Activated naive CD8-positive, alpha-beta T cell treated with anti-CD3 and anti-CD28 coated beads, Interleukin-2, amount 50 U/mL, for 24 hours (primary cell): Measurements from ENCODE around the gene GATD1.

Experiments used
- ATAC-seq: fragments of 150-1000 bp; cut with Tn5 transposase; one replicate; pipeline ENCODE4 v1.10.0; 2021
- DNase-seq: peaks from one replicate; pipeline ENCODE4 v3.0.0; 2021
- H3K27ac Mint-ChIP-seq: one replicate; pipeline ENCODE4 v1.8.0; 2021; ENCODE audit warnings: mild to moderate bottlenecking, mixed read lengths
- H3K27me3 Mint-ChIP-seq: one replicate; pipeline ENCODE4 v1.8.0; 2021; ENCODE audit warnings: mixed read lengths
- H3K36me3 Mint-ChIP-seq: one replicate; pipeline ENCODE4 v1.8.0; 2021; ENCODE audit warnings: low read depth, mixed read lengths
- H3K4me1 Mint-ChIP-seq: one replicate; pipeline ENCODE4 v1.8.0; 2021; ENCODE audit warnings: mixed read lengths
- H3K4me3 Mint-ChIP-seq: one replicate; pipeline ENCODE4 v1.8.0; 2021; ENCODE audit warnings: mild to moderate bottlenecking, moderate library complexity, mixed read lengths
- H3K9me3 Mint-ChIP-seq: one replicate; pipeline ENCODE4 v1.8.0; 2021; ENCODE audit warnings: mixed read lengths

Gene GATD1

GRCh38 chr11:769887-770641, 7.2 kb downstream of the GATD1 start:
- ATAC-seq (no peak), DNase-seq (no peak)
- H3K4me3 Mint-ChIP-seq, result no peak overlapping the region
- H3K27me3 Mint-ChIP-seq, result no peaks in the 10 kb centered on the region
- no peak overlapping the region for H3K27ac Mint-ChIP-seq
- peaks cover 10% of the 10 kb centered on the region for H3K36me3 Mint-ChIP-seq
- no peaks in the 10 kb centered on the region for H3K9me3 Mint-ChIP-seq
- H3K4me1 Mint-ChIP-seq, result no peaks in the 10 kb centered on the region

DNA sequence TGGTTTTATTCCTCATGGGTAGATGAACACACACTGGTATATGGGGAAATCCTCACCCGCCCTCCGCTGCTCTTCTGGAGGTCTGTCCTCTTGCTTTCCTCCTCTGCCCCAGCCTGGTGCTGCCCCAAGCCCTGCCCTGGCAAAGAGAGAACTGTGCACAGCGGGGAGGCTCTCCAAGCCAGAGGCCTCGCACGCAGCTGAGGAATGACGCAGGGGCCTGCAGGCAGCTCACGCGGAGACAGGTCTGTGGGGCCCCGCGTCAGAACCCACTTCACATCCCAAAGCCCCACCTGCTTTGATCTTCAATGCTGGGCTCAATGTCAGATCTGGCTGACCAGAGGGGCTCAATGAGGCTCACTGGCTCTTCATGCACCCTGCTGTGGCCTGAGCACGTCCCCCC, 10.0 kb downstream of the GATD1 start:
- no peak for DNase-seq
- Mint-ChIP-seq H3K36me3 (peaks cover 19% of the 10 kb centered on the region), H3K9me3 (no peaks in the 10 kb centered on the region), H3K27me3 (no peaks in the 10 kb centered on the region), H3K4me3 (no peak overlapping the region), H3K27ac (no peak overlapping the region), H3K4me1 (no peaks in the 10 kb centered on the region)
- no peak for ATAC-seq

- ATAC-seq (no peak), DNase-seq (no peak)
- H3K36me3 Mint-ChIP-seq, result peaks cover 20% of the 10 kb centered on the region
- no peak overlapping the region for H3K27ac Mint-ChIP-seq
- H3K4me1 Mint-ChIP-seq, result no peaks in the 10 kb centered on the region
- no peaks in the 10 kb centered on the region for H3K9me3 Mint-ChIP-seq
- H3K27me3 Mint-ChIP-seq, result no peaks in the 10 kb centered on the region
- H3K4me3 Mint-ChIP-seq, result no peak overlapping the region
Observed at GRCh38 chr11:766936-767210, 10.4 kb downstream of the GATD1 start.

GRCh38 chr11:766106-766935, 11.0 kb downstream of the GATD1 start:
- H3K36me3 Mint-ChIP-seq, result peaks cover 25% of the 10 kb centered on the region
- no peak overlapping the region for H3K4me3 Mint-ChIP-seq
- DNase-seq (no peak), ATAC-seq (no peak)
- H3K27ac Mint-ChIP-seq, result peak overlapping the region; percentile 9
- no peaks in the 10 kb centered on the region for H3K9me3 Mint-ChIP-seq
- H3K27me3 Mint-ChIP-seq, result no peaks in the 10 kb centered on the region
- H3K4me1 Mint-ChIP-seq, result no peaks in the 10 kb centered on the region

- ATAC-seq (no peak), DNase-seq (no peak)
- Mint-ChIP-seq H3K4me1 (no peaks in the 10 kb centered on the region), H3K27me3 (no peaks in the 10 kb centered on the region), H3K27ac (no peak overlapping the region), H3K4me3 (no peak overlapping the region), H3K9me3 (no peaks in the 10 kb centered on the region), H3K36me3 (peaks cover 26% of the 10 kb centered on the region)
Observed at GRCh38 chr11:765802-766091, 11.5 kb downstream of the GATD1 start.

GRCh38 chr11:765025-765801, 12.1 kb downstream of the GATD1 start:
- Mint-ChIP-seq H3K27me3 (no peaks in the 10 kb centered on the region), H3K4me3 (no peak overlapping the region), H3K27ac (no peak overlapping the region), H3K4me1 (peaks cover 1% of the 10 kb centered on the region), H3K36me3 (peaks cover 28% of the 10 kb centered on the region), H3K9me3 (no peaks in the 10 kb centered on the region)
- ATAC-seq (peak; percentile 38), DNase-seq (peak; percentile 66)

- Mint-ChIP-seq H3K27ac (no peak overlapping the region), H3K9me3 (no peaks in the 10 kb centered on the region), H3K4me3 (no peak overlapping the region), H3K27me3 (no peaks in the 10 kb centered on the region), H3K36me3 (peaks cover 30% of the 10 kb centered on the region), H3K4me1 (peaks cover 4% of the 10 kb centered on the region)
- DNase-seq, result no peak
- ATAC-seq, result no peak
Observed at GRCh38 chr11:764322-765024, 12.8 kb downstream of the GATD1 start.

DNA sequence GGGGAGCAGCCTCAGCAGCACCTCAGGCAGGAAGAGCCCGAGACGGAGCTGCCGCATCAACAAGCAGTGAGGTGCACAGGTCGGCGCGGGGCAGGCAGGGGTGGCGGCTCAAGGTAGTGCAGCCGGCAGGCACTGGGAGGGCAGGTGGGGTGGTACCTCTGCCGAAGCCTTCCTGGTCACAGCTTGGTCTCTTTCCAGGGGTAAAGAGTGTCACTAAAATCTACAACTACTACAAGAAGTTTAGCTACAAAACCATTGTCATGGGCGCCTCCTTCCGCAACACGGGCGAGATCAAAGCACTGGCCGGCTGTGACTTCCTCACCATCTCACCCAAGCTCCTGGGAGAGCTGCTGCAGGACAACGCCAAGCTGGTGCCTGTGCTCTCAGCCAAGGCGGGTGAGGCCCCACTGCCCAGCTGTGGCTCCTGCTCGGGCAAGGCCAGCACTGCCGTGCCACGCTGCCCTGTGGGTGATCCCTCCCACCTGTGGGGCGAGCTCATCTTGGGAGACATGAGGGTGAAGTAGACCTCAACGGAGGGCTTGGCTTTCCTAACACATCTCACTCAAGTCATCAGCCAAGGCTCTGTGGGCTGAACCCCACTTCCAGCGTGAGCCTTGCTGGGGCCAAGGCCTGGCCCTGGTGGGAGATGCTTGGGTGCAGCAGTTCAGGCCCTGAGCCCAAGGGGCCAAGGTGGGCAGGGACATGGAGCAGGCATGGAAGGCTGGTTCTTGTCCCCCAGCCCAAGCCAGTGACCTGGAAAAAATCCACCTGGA, 13.6 kb downstream of the GATD1 start:
- Mint-ChIP-seq H3K9me3 (no peaks in the 10 kb centered on the region), H3K4me3 (no peak overlapping the region), H3K27ac (no peak overlapping the region), H3K27me3 (no peaks in the 10 kb centered on the region), H3K36me3 (peaks cover 32% of the 10 kb centered on the region), H3K4me1 (peaks cover 4% of the 10 kb centered on the region)
- ATAC-seq (no peak), DNase-seq (no peak)

- no peaks in the 10 kb centered on the region for H3K9me3 Mint-ChIP-seq
- DNase-seq (no peak), ATAC-seq (no peak)
- peaks cover 32% of the 10 kb centered on the region for H3K36me3 Mint-ChIP-seq
- H3K27me3 Mint-ChIP-seq, result no peaks in the 10 kb centered on the region
- peaks cover 4% of the 10 kb centered on the region for H3K4me1 Mint-ChIP-seq
- no peak overlapping the region for H3K4me3 Mint-ChIP-seq
- H3K27ac Mint-ChIP-seq, result no peak overlapping the region
Observed at GRCh38 chr11:763073-763463, 14.2 kb downstream of the GATD1 start.

DNA sequence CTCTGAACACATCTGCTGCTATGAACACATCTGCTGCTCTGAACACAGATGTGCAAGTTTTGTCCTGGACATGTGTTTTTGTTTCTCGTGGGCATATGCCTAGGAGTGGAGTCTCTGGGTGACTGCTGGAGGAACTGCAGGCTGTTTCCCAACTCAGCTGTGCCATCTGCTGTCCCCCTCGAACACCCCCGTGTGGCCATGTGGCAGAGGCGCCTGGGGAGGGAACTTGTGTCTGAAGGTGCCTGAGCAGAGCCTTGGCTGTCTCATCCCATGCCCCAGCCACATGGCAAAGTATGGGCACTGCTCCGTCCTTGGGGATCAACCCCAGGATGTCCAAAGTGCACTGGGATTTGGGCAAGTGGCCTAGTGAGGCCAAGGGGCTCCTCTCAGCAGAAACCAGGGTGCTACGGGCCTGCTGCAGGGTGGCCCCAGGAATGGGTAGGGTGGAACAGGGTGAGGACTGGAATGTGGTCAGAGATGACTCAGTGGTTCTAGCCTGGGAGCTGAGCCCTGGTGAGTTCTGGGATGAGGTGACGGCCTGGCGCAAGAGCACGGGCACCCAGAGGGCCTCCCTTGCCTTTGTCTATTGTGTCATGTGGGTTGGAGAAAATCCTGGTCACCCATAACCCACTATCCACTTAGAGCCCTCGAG, 14.7 kb downstream of the GATD1 start:
- no peaks in the 10 kb centered on the region for H3K9me3 Mint-ChIP-seq
- ATAC-seq, result peak; percentile 26

DNA sequence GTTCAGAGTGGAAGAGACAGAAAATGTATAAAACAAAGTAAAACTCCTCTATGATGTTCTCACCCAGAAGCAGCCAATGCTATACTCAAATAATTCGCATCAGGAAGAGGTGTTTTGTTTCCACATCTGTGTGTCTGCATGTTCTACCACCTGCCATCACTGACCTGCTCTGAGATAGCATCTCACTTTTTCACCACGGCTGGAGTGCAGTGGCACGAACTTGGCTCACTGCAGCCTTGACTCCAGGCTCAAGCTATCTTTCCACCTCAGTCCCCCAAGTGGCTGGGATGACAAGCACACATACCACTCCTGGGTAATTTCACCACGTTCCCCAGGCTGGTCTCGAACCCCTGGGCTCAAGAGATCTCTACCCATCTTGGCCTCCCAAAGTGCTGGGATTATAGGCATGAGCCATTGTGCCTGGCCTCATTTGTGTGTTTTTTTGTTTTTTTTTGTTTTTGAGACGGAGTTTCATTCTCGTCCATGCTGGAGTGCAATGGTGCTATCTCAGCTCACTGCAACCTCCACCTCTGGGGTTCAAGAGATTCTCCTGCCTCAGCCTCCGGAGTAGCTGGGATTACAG, 15.7 kb downstream of the GATD1 start:
- Mint-ChIP-seq H3K36me3 (peaks cover 38% of the 10 kb centered on the region), H3K27ac (no peak overlapping the region)
- no peak for ATAC-seq

More for the DNA sequence above, 14.7 kb downstream of the GATD1 start:
- peaks cover 31% of the 10 kb centered on the region for H3K36me3 Mint-ChIP-seq
- H3K27ac Mint-ChIP-seq, result peak overlapping the region; percentile 10
- no peak overlapping the region for H3K4me3 Mint-ChIP-seq
- H3K4me1 Mint-ChIP-seq, result peaks cover 4% of the 10 kb centered on the region
- H3K27me3 Mint-ChIP-seq, result no peaks in the 10 kb centered on the region
- DNase-seq, result peak; percentile 30

GRCh38 chr11:760236-760635, 17.1 kb downstream of the GATD1 start:
- Mint-ChIP-seq H3K27me3 (no peaks in the 10 kb centered on the region), H3K4me1 (peaks cover 4% of the 10 kb centered on the region), H3K27ac (no peak overlapping the region), H3K4me3 (no peak overlapping the region), H3K36me3 (peaks cover 39% of the 10 kb centered on the region), H3K9me3 (no peaks in the 10 kb centered on the region)
- DNase-seq, result no peak
- no peak for ATAC-seq

More for the DNA sequence above, 15.7 kb downstream of the GATD1 start:
- Mint-ChIP-seq H3K4me1 (peaks cover 4% of the 10 kb centered on the region), H3K4me3 (no peak overlapping the region), H3K9me3 (no peaks in the 10 kb centered on the region), H3K27me3 (no peaks in the 10 kb centered on the region)
- no peak for DNase-seq

- Mint-ChIP-seq H3K4me1 (peaks cover 21% of the 10 kb centered on the region), H3K9me3 (no peaks in the 10 kb centered on the region), H3K36me3 (peaks cover 6% of the 10 kb centered on the region), H3K27me3 (no peaks in the 10 kb centered on the region), H3K4me3 (peak overlapping the region; percentile 61), H3K27ac (peak overlapping the region; percentile 60)
- no peak for DNase-seq
- no peak for ATAC-seq
Observed at GRCh38 chr11:749731-750130, 27.6 kb downstream of the GATD1 start.
